NCI-H1105 treated with DMSO at 0.1 percent for 48 hours (cell line): ENCODE results near the gene CD83.

Source experiments
- DNase-seq: peaks from one replicate; lab custom pipeline; 2025; lab: John Stamatoyannopoulos, UW

CD83 gene

GRCh38 chr6:14123386-14124111 is 6.0 kb downstream of the CD83 start:
- no peak for DNase-seq

- no peak for DNase-seq
These were observed 7.8 kb downstream of the CD83 start for GRCh38 chr6:14125346-14125745.

- DNase-seq = no peak
These were observed 8.6 kb downstream of the CD83 start for GRCh38 chr6:14126191-14126590.

- no peak for DNase-seq
These were observed 10.0 kb downstream of the CD83 start for GRCh38 chr6:14127611-14128010.

- DNase-seq = no peak
These were observed 10.4 kb downstream of the CD83 start for GRCh38 chr6:14128012-14128411.

GRCh38 chr6:14128746-14129145 is 11.2 kb downstream of the CD83 start:
- DNase-seq = no peak

- peak; percentile 39 for DNase-seq
These were observed 12.0 kb downstream of the CD83 start for GRCh38 chr6:14129575-14129974.

- no peak for DNase-seq
These were observed 13.0 kb downstream of the CD83 start for GRCh38 chr6:14130435-14131075.

GRCh38 chr6:14131579-14131978 is 14.0 kb downstream of the CD83 start:
- DNase-seq = no peak

GRCh38 chr6:14132244-14132920 is 14.8 kb downstream of the CD83 start:
- DNase-seq = no peak

- no peak for DNase-seq
These were observed 15.3 kb downstream of the CD83 start for GRCh38 chr6:14132921-14133275.

GRCh38 chr6:14134211-14134910 is 16.8 kb downstream of the CD83 start:
- no peak for DNase-seq

GRCh38 chr6:14135893-14136539 is 18.4 kb downstream of the CD83 start:
- DNase-seq = no peak

GRCh38 chr6:14138701-14139215 is 21.2 kb downstream of the CD83 start:
- no peak for DNase-seq

GRCh38 chr6:14141351-14142062 is 23.9 kb downstream of the CD83 start:
- DNase-seq = no peak

GRCh38 chr6:14142063-14142450 is 24.5 kb downstream of the CD83 start:
- DNase-seq = no peak

GRCh38 chr6:14142511-14143223 is 25.1 kb downstream of the CD83 start:
- DNase-seq = no peak

GRCh38 chr6:14143305-14143704 is 25.7 kb downstream of the CD83 start:
- DNase-seq = no peak

GRCh38 chr6:14144678-14145113 is 27.1 kb downstream of the CD83 start:
- DNase-seq = peak; percentile 57

GRCh38 chr6:14146506-14147096 is 29.0 kb downstream of the CD83 start:
- DNase-seq = no peak
